Activated T-cell treated with anti-CD3 and anti-CD28 coated beads, Interleukin-2, amount 50 U/mL, for 4 hours (primary cell): ENCODE measurements around the gene SMPD3. TPM values are rescaled to one million over a fixed set of nuclear protein-coding genes. Genes with fewer than 3 reads are reported as not detected.

Experiments used
- ATAC-seq, 2 donors: fragments of 200-7000 bp; cut with Tn5 transposase; one replicate each; pipeline ENCODE4 v1.10.0; 2021
- DNase-seq: peaks from one replicate; pipeline ENCODE4 v3.0.0-alpha.2; 2020
- H3K27me3 Mint-ChIP-seq: one replicate; pipeline ENCODE4 v1.8.0; 2021; ENCODE audit warnings: low read depth, mixed read lengths
- H3K36me3 Mint-ChIP-seq: one replicate; pipeline ENCODE4 v1.8.0; 2022; ENCODE audit warnings: mixed read lengths; ENCODE audit not compliant: insufficient read depth
- H3K4me1 Mint-ChIP-seq: one replicate; pipeline ENCODE4 v1.8.0; 2021; ENCODE audit warnings: low read depth, mixed read lengths
- H3K4me3 Mint-ChIP-seq: one replicate; pipeline ENCODE4 v1.8.0; 2021; ENCODE audit warnings: mild to moderate bottlenecking, moderate library complexity, mixed read lengths
- H3K9me3 Mint-ChIP-seq: one replicate; pipeline ENCODE4 v1.8.0; 2021; ENCODE audit warnings: mixed read lengths
- total RNA-seq, 3 donors: library from RNA; stranded (reverse); gene quantifications; one replicate each; pipeline ENCODE4 v1.2.1, GENCODE V29; 2021

Gene SMPD3
- total RNA-seq, 3 donors from 2014 or later, result 0.24 to 0.71 (median 0.40) TPM

GRCh38 chr16:68396481-68396880, 51.8 kb downstream of the SMPD3 start:
- Mint-ChIP-seq H3K4me3 (no peak overlapping the region), H3K9me3 (no peaks in the 10 kb centered on the region), H3K4me1 (peaks cover 23% of the 10 kb centered on the region), H3K27me3 (no peaks in the 10 kb centered on the region), H3K36me3 (no peaks in the 10 kb centered on the region)
- DNase-seq (peak; percentile 42), ATAC-seq (peak; percentile 52 to 58)

- DNase-seq, result no peak
- H3K4me1 Mint-ChIP-seq, result peaks cover 17% of the 10 kb centered on the region
- no peaks in the 10 kb centered on the region for H3K9me3 Mint-ChIP-seq
- no peaks in the 10 kb centered on the region for H3K36me3 Mint-ChIP-seq
- H3K4me3 Mint-ChIP-seq, result no peak overlapping the region
- ATAC-seq, result no peak
- no peaks in the 10 kb centered on the region for H3K27me3 Mint-ChIP-seq
These were observed 52.5 kb downstream of the SMPD3 start for GRCh38 chr16:68395815-68396214.

- DNase-seq (no peak), ATAC-seq (no peak)
- peaks cover 11% of the 10 kb centered on the region for H3K4me1 Mint-ChIP-seq
- no peaks in the 10 kb centered on the region for H3K27me3 Mint-ChIP-seq
- no peak overlapping the region for H3K4me3 Mint-ChIP-seq
- no peaks in the 10 kb centered on the region for H3K36me3 Mint-ChIP-seq
- H3K9me3 Mint-ChIP-seq, result no peaks in the 10 kb centered on the region
These were observed 53.0 kb downstream of the SMPD3 start for GRCh38 chr16:68395167-68395786.

GRCh38 chr16:68393333-68393732, 55.0 kb downstream of the SMPD3 start:
- Mint-ChIP-seq H3K27me3 (no peaks in the 10 kb centered on the region), H3K4me1 (peaks cover 9% of the 10 kb centered on the region), H3K9me3 (no peaks in the 10 kb centered on the region), H3K4me3 (no peak overlapping the region), H3K36me3 (no peaks in the 10 kb centered on the region)
- no peak for DNase-seq
- no peak for ATAC-seq

- no peaks in the 10 kb centered on the region for H3K4me1 Mint-ChIP-seq
- DNase-seq, result no peak
- no peak for ATAC-seq
- H3K9me3 Mint-ChIP-seq, result no peaks in the 10 kb centered on the region
- H3K27me3 Mint-ChIP-seq, result peaks cover 2% of the 10 kb centered on the region
- no peaks in the 10 kb centered on the region for H3K36me3 Mint-ChIP-seq
- no peak overlapping the region for H3K4me3 Mint-ChIP-seq
These were observed 58.4 kb downstream of the SMPD3 start for GRCh38 chr16:68389750-68390371.

- Mint-ChIP-seq H3K27me3 (peaks cover 2% of the 10 kb centered on the region), H3K36me3 (no peaks in the 10 kb centered on the region), H3K4me3 (no peak overlapping the region), H3K4me1 (peaks cover 2% of the 10 kb centered on the region), H3K9me3 (no peaks in the 10 kb centered on the region)
- no peak for ATAC-seq
- no peak for DNase-seq
These were observed 59.3 kb downstream of the SMPD3 start for GRCh38 chr16:68389006-68389405.

- H3K4me3 Mint-ChIP-seq, result no peak overlapping the region
- ATAC-seq (no peak), DNase-seq (no peak)
- peaks cover 6% of the 10 kb centered on the region for H3K4me1 Mint-ChIP-seq
- peaks cover 2% of the 10 kb centered on the region for H3K27me3 Mint-ChIP-seq
- no peaks in the 10 kb centered on the region for H3K36me3 Mint-ChIP-seq
- H3K9me3 Mint-ChIP-seq, result no peaks in the 10 kb centered on the region
These were observed 60.2 kb downstream of the SMPD3 start for GRCh38 chr16:68388124-68388523.

- Mint-ChIP-seq H3K4me1 (peaks cover 8% of the 10 kb centered on the region), H3K9me3 (no peaks in the 10 kb centered on the region), H3K27me3 (peaks cover 2% of the 10 kb centered on the region), H3K4me3 (no peak overlapping the region), H3K36me3 (no peaks in the 10 kb centered on the region)
- ATAC-seq, result no peak
- no peak for DNase-seq
These were observed 61.0 kb downstream of the SMPD3 start for GRCh38 chr16:68387301-68387700.

GRCh38 chr16:68386628-68387027, 61.7 kb downstream of the SMPD3 start:
- ATAC-seq, result no peak
- Mint-ChIP-seq H3K9me3 (no peaks in the 10 kb centered on the region), H3K4me3 (no peak overlapping the region), H3K27me3 (peaks cover 2% of the 10 kb centered on the region), H3K36me3 (no peaks in the 10 kb centered on the region), H3K4me1 (peaks cover 12% of the 10 kb centered on the region)
- no peak for DNase-seq

- Mint-ChIP-seq H3K4me1 (peaks cover 16% of the 10 kb centered on the region), H3K4me3 (no peak overlapping the region), H3K36me3 (no peaks in the 10 kb centered on the region), H3K9me3 (no peaks in the 10 kb centered on the region), H3K27me3 (peaks cover 2% of the 10 kb centered on the region)
- DNase-seq (no peak), ATAC-seq (no peak)
These were observed 62.9 kb downstream of the SMPD3 start for GRCh38 chr16:68385371-68385770.

GRCh38 chr16:68384288-68385161, 63.8 kb downstream of the SMPD3 start:
- Mint-ChIP-seq H3K9me3 (no peaks in the 10 kb centered on the region), H3K36me3 (no peaks in the 10 kb centered on the region), H3K4me3 (no peak overlapping the region), H3K4me1 (peaks cover 21% of the 10 kb centered on the region), H3K27me3 (peaks cover 2% of the 10 kb centered on the region)
- ATAC-seq (no peak), DNase-seq (no peak)

GRCh38 chr16:68383858-68384257, 64.5 kb downstream of the SMPD3 start:
- DNase-seq, result no peak
- H3K9me3 Mint-ChIP-seq, result no peaks in the 10 kb centered on the region
- no peak for ATAC-seq
- peaks cover 28% of the 10 kb centered on the region for H3K4me1 Mint-ChIP-seq
- no peak overlapping the region for H3K4me3 Mint-ChIP-seq
- no peaks in the 10 kb centered on the region for H3K36me3 Mint-ChIP-seq
- peaks cover 2% of the 10 kb centered on the region for H3K27me3 Mint-ChIP-seq

- peak; percentile 61 to 70 for ATAC-seq
- H3K4me1 Mint-ChIP-seq, result peaks cover 32% of the 10 kb centered on the region
- no peaks in the 10 kb centered on the region for H3K36me3 Mint-ChIP-seq
- no peak for DNase-seq
- no peaks in the 10 kb centered on the region for H3K9me3 Mint-ChIP-seq
- no peaks in the 10 kb centered on the region for H3K27me3 Mint-ChIP-seq
- no peak overlapping the region for H3K4me3 Mint-ChIP-seq
These were observed 66.0 kb downstream of the SMPD3 start for GRCh38 chr16:68382296-68382718.

GRCh38 chr16:68381363-68381724, 67.0 kb downstream of the SMPD3 start:
- DNase-seq (no peak), ATAC-seq (no peak)
- no peak overlapping the region for H3K4me3 Mint-ChIP-seq
- no peaks in the 10 kb centered on the region for H3K36me3 Mint-ChIP-seq
- H3K9me3 Mint-ChIP-seq, result no peaks in the 10 kb centered on the region
- no peaks in the 10 kb centered on the region for H3K27me3 Mint-ChIP-seq
- H3K4me1 Mint-ChIP-seq, result peaks cover 32% of the 10 kb centered on the region
